ENCODE results near the gene SLC25A41. TPM values are rescaled to one million over a fixed set of nuclear protein-coding genes. Genes with fewer than 3 reads are reported as not detected.

Gene SLC25A41
- total RNA-seq, 4 donors from 2014 or later: not detected

GRCh38 chr19:6450166-6450565 lies 16.6 kb upstream of the SLC25A41 start:
- H3K4me3 ChIP-seq: no peak overlapping the region
- no peaks in the 10 kb centered on the region for H3K27me3 ChIP-seq
- 97% methylated on average over 5 of the region's 5 CpGs for WGBS
- peaks cover 51% of the 10 kb centered on the region for H3K36me3 ChIP-seq
- no peak for DNase-seq (ENCODE audit: low spot score in 2 of 2)
- H3K27ac ChIP-seq: no peak overlapping the region
- H3K4me1 ChIP-seq: no peaks in the 10 kb centered on the region
- TF ChIP-seq POLR2AphosphoS5 (IDR thresholded peaks at IDR 0.05) (no peak), CTCF (IDR thresholded peaks at IDR 0.05) (no peak), EP300 (IDR thresholded peaks at IDR 0.05) (no peak), POLR2A (IDR thresholded peaks at IDR 0.05) (no peak)
- H3K9me3 ChIP-seq: no peaks in the 10 kb centered on the region

- 93% methylated on average over 3 of the region's 3 CpGs for WGBS
- H3K27ac ChIP-seq: no peak overlapping the region
Observed at GRCh38 chr19:6448045-6448444, 14.5 kb upstream of the SLC25A41 start.

GRCh38 chr19:6446452-6446851 lies 12.9 kb upstream of the SLC25A41 start:
- Histone ChIP-seq H3K36me3 (peaks cover 29% of the 10 kb centered on the region), H3K4me1 (no peaks in the 10 kb centered on the region), H3K27ac (no peak overlapping the region), H3K27me3 (no peaks in the 10 kb centered on the region), H3K9me3 (no peaks in the 10 kb centered on the region), H3K4me3 (no peak overlapping the region)
- no peak for DNase-seq (ENCODE audit: low spot score in 2 of 2)
- 100% methylated on average over 3 of the region's 3 CpGs for WGBS
- TF ChIP-seq CTCF (IDR thresholded peaks at IDR 0.05): no peak

More at GRCh38 chr19:6448045-6448444, 14.5 kb upstream of the SLC25A41 start:
- Histone ChIP-seq H3K4me3 (no peak overlapping the region), H3K36me3 (peaks cover 37% of the 10 kb centered on the region), H3K9me3 (no peaks in the 10 kb centered on the region), H3K4me1 (no peaks in the 10 kb centered on the region), H3K27me3 (no peaks in the 10 kb centered on the region)
- TF ChIP-seq CTCF (IDR thresholded peaks at IDR 0.05) (no peak), POLR2A (IDR thresholded peaks at IDR 0.05) (no peak), EP300 (IDR thresholded peaks at IDR 0.05) (no peak), POLR2AphosphoS5 (IDR thresholded peaks at IDR 0.05) (no peak)
- DNase-seq (ENCODE audit: low spot score in 2 of 2): no peak

GRCh38 chr19:6443986-6444385 lies 10.4 kb upstream of the SLC25A41 start:
- H3K4me3 ChIP-seq: no peak overlapping the region
- no peak overlapping the region for H3K27ac ChIP-seq
- H3K27me3 ChIP-seq: no peaks in the 10 kb centered on the region
- 94% methylated on average over 13 of the region's 13 CpGs for WGBS
- TF ChIP-seq POLR2AphosphoS5 (IDR thresholded peaks at IDR 0.05) (no peak), CTCF (IDR thresholded peaks at IDR 0.05) (no peak), POLR2A (IDR thresholded peaks at IDR 0.05) (no peak)
- H3K36me3 ChIP-seq: peaks cover 21% of the 10 kb centered on the region
- H3K4me1 ChIP-seq: no peaks in the 10 kb centered on the region
- DNase-seq (ENCODE audit: low spot score in 2 of 2): no peak
- no peaks in the 10 kb centered on the region for H3K9me3 ChIP-seq

GRCh38 chr19:6442087-6442688 lies 8.6 kb upstream of the SLC25A41 start:
- Histone ChIP-seq H3K4me3 (no peak overlapping the region), H3K27me3 (no peaks in the 10 kb centered on the region), H3K9me3 (no peaks in the 10 kb centered on the region), H3K36me3 (peaks cover 21% of the 10 kb centered on the region), H3K4me1 (no peaks in the 10 kb centered on the region), H3K27ac (no peak overlapping the region)
- TF ChIP-seq POLR2AphosphoS5 (IDR thresholded peaks at IDR 0.05) (no peak), EP300 (IDR thresholded peaks at IDR 0.05) (no peak), CTCF (IDR thresholded peaks at IDR 0.05) (no peak), POLR2A (IDR thresholded peaks at IDR 0.05) (no peak)
- DNase-seq (ENCODE audit: low spot score in 2 of 2): no peak
- WGBS: 85% methylated on average over 13 of the region's 13 CpGs

Data from suprapubic skin (tissue), 4 donors.